Measurements from ENCODE around the gene EHD4.

The EHD4 gene

GRCh38 chr15:41880156-41880877, 92.0 kb downstream of the EHD4 start:
- DNase-seq (ENCODE audit: low read depth), result no peak

DNA sequence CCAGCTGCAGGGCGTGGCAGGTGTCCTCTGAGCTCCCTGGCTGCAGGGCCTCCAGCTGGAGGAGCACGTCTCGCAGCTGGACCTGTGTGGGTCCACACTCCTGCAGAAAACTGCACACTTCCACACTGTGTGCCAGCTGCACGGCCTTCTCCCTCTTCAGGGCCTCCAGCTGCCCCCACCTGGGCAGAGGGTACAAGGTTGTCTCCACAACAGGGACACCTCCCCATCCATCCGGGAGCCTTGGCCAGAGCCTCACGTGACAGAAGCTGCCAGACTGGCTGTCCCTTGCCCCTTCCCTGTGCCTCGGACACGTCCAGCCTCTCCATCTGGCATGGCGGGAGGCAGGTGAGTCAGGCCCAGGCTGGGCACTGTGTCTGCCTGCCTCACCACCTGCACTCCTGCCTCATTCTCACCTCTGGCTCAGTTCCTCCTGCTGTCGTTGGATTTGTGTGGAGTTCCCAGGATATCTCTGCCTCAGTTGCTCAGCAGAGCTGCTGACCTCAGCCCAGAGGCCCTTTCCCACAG, 93.0 kb downstream of the EHD4 start:
- DNase-seq (ENCODE audit: low read depth), result no peak

DNA sequence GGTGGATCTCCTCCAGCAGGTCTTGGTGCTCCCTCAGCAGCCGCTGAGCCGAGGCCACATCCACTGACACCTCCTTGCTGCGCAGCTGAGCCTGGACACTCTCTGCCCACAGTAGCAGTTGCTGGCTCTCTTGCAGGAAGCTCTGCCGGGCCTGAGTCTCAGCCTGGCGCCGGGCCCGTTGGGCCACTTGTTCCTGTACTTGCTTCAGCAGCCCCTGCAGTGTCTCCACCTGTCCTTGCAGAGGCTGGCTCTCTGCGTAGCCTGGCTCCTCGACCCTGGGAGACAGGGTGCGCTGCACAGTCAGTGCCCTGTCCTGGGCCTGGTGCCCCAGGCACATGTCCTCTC, 94.0 kb downstream of the EHD4 start:
- DNase-seq (ENCODE audit: low read depth), result no peak

DNA sequence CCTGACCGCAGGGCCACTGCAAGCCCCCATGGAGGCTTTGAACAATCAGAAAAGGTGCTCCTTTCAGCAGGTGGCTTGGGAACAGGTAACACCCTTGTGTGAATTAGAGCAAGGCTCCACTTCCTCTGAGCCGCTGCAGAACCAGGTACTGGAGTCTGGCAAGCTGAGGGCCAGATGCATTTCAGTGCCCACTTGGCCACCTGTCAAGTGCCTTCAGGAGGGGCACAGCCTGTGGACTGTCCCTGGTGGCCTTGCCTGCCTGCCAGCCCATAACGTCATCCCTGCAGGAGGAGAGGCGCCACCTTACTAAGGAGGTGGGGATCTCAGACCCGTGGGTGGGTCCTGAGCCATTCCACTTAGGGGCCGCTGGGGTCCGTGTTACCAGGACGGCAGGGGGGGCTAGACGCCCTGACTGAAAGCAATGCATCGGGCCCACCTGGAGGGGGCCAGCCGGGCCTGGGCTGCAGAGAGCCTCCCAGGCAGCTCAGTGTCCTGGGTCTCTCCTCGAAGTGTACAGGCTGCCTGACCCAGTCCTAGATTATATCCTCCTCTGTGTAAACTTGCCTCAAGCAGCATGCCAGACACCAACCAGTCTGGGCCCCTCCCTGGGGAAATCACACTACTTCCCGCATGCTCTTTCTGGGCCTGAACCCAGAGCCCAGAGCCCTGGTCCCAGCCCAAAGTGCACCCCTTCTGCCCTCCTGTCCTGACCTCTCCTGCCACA, 94.6 kb downstream of the EHD4 start:
- no peak for DNase-seq (ENCODE audit: low read depth)

GRCh38 chr15:41876689-41877088, 95.7 kb downstream of the EHD4 start:
- DNase-seq (ENCODE audit: low read depth), result no peak

GRCh38 chr15:41876007-41876406, 96.3 kb downstream of the EHD4 start:
- no peak for DNase-seq (ENCODE audit: low read depth)

GRCh38 chr15:41874736-41875135, 97.6 kb downstream of the EHD4 start:
- DNase-seq (ENCODE audit: low read depth), result no peak

DNA sequence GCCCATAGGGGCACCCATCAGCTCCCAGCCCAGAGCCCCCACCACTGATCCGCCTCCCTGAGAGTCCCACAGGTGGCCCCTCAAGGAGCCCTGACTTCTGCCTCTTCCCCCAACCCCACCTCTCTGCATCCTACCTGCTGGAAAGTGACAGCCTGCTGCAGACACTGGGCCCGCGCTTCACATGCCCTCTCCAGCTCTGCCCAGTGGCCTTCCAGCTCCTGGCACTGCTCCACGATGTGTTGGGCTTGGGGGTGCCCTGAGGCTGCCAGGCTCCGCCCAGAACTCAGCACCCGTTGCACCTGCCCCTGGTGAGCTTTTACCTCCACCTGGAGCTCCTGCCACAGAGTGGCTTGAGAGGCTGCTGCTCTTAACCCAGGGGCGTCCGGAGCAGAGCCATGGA, 98.6 kb downstream of the EHD4 start:
- no peak for DNase-seq (ENCODE audit: low read depth)

GRCh38 chr15:41872166-41872747, 100.1 kb downstream of the EHD4 start:
- DNase-seq (ENCODE audit: low read depth), result no peak

DNA sequence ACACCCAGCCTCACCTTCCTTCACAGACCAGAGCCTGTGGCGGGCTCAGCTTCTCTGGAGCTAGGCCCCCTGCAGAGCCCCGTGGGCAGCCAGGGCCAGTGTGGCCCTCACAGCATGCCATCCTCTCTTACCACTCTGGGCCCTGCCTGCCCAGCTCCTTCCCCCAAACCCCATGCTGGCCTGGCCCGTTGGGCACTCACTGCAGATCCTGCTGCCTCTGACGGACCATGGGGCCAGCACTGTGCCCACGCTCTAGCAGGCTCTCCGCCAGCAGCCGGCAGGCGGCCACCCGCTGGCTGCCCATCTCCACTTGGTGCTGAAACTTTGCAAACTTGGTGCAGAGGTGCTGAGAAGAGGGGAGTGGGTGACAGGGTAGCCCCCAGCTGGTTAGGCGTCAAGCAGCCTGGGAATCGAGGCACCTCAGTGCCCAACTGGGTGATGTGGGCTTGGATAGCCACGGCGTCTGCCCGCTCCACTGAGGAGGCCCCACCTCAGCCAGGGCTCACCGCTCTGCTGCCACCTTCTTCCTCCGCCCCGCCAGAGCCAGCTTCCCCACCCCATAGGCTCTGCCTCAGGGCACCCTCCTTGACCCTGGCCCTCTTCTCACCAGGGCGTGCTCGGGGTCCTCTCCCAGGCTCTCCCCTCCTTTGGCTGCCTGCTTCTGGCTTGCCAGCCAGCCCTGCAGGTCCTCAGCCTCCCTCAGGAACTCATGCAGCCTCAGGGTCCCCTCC, 101.0 kb downstream of the EHD4 start:
- no peak for DNase-seq (ENCODE audit: low read depth)

- DNase-seq (ENCODE audit: low read depth), result peak; percentile 56
Measured at GRCh38 chr15:41870689-41871081, 101.7 kb downstream of the EHD4 start.

GRCh38 chr15:41869770-41870688, 102.3 kb downstream of the EHD4 start:
- no peak for DNase-seq (ENCODE audit: low read depth)

GRCh38 chr15:41868321-41868720, 104.0 kb downstream of the EHD4 start:
- no peak for DNase-seq (ENCODE audit: low read depth)

DNA sequence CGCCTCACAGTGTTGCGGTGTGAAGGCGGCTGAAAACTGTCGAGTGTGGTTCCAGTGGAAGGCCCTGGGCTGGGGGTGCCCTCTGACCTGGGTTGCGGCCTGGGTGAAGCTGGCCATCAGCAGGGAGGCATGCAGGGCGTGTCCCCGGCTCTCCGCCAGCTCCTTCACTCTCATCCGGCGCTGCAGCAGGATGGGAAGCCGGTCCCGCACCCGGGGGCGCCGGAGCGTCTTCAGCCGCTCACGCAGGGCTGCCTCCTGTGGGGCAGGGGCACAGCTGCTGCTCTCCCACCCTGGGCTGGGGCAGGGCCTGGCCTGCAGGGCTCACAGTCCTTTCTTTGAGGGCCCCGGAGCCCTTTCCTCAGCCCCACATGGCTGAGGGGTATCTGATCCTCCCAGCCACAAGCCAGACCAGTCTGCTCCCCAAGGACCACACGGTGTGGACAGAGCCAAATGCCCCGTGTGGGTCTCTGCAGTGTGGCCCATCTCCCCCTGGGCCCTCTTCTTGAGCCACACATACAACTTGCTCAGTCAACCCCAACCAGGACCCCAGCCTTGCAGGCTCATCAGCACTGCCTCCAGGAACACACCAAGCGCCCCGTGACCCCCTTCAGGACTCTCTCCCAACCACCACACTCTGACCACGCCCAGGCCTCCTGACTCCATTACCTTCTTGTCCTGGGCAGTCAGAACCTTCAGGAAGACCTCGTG, 105.3 kb downstream of the EHD4 start:
- DNase-seq (ENCODE audit: low read depth), result no peak

- DNase-seq (ENCODE audit: low read depth), result no peak
Measured at GRCh38 chr15:41866263-41866703, 106.1 kb downstream of the EHD4 start.

DNA sequence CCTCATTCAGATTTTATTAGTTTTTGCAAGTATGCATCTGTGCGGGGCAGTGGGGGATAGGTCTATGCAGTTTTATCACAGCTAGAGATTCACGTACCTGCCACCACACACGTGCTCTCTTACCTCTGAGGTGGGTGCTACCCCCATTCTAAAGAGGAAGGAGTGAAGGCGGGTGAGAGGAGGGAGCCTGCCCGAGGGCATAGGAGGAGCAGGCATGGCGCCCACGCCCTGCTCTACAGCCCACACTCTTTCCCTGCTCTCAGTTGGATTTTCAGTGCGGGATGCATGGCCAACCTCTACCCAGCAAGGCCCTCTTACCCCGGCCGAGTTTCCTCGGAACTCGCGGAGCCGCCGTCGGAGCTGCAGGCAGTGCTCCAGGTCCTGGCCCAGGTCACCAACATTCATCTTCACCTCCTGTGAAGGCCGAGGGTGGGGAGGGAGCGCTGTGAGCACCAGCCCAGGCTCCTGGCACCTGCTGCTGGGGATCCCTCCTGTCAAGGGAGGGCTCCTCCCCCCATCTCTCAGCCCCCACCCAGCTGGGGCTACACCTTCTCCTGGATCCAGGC, 106.8 kb downstream of the EHD4 start:
- no peak for DNase-seq (ENCODE audit: low read depth)

DNA sequence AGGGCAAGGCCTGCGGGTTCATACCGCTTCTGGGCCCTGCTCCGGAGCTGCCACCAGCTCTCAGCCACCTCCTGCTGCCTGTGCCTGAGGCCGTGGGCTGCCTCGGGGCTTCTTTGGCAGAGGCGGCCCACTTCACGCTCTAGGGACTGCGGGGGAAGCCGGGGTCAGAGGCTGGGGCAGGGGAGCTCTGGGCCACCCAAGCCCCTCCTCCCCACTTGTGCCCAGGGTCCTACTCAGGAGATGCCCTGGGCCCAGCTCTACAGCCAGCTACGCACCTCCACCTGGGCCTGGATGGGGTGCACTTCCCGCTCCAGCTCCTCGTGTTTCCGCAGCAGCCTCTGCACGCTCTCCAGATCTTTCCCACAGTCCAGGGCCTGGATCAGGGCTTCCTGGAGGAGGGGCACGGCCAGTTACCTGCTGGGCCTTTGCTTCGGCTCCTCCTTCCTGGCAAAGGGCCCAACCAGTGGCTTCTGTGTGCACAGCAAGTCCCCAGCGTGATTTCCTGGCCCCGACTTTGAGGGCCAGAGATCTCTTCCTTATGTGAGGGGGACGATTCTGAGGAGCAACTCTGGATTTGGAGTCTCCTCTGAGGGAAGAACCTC, 109.7 kb downstream of the EHD4 start:
- DNase-seq (ENCODE audit: low read depth), result no peak

- DNase-seq (ENCODE audit: low read depth), result no peak
Measured at GRCh38 chr15:41861736-41862356, 110.5 kb downstream of the EHD4 start.

GRCh38 chr15:41860049-41860828, 112.1 kb downstream of the EHD4 start:
- no peak for DNase-seq (ENCODE audit: low read depth)
